Mucosa of gallbladder (tissue), 1 donor: Measurements from ENCODE around the gene ADGRG4. TPM values are rescaled to one million over a fixed set of nuclear protein-coding genes. Genes with fewer than 3 reads are reported as not detected.
A peak's percentile ranks its signal among the peaks of the same experiment; 100 is the strongest.
"Not testable (repeated sequence)": the region's sequence is repeated elsewhere in the genome, so short reads cannot be mapped to it uniquely, and the experiment has no call there.

Experiments
- DNase-seq: peaks from one replicate; pipeline ENCODE4 v3.0.0-alpha.2; 2020; ENCODE audit warnings: low spot score
- total RNA-seq: library from RNA; stranded (reverse); gene quantifications from one replicate; pipeline ENCODE4 v1.2.1, GENCODE V29; 2021
- donor health status: DM: no; HTN: no; CAD: no.

Gene ADGRG4
- total RNA-seq, 1 donor from 2014 or later: not detected

GRCh38 chrX:136380010-136380769 is 79.4 kb downstream of the ADGRG4 start:
- no peak for DNase-seq

- DNase-seq: no peak
These were observed 85.4 kb downstream of the ADGRG4 start for GRCh38 chrX:136386173-136386572.

- no peak for DNase-seq
These were observed 86.1 kb downstream of the ADGRG4 start for GRCh38 chrX:136386826-136387225.

DNA sequence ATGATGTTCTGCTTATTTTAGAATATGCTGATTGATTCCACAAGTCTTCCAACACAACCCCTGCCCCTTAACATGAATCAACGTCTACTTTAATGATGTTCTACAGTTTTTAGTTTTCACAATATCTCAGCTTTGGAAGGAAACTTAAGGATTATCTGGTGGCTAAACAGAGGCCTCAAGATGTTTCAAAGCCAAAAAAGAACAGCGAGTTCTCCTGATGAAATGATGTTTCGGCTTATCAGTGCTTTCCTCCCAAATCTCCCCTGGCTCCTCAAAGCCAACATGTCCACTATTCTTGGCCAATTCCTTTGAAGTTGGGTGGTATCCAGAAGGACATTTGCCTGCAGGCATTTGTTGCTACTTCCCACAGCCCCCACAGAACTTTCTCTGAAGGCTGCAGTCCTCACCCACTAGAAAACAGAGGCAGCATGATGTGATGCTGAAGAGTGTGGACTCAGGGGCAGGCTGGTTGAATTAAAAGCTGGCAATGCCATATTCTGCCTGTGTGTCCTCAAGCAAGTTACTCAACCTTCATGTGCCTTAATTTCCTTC is 87.3 kb downstream of the ADGRG4 start:
- no peak for DNase-seq

DNA sequence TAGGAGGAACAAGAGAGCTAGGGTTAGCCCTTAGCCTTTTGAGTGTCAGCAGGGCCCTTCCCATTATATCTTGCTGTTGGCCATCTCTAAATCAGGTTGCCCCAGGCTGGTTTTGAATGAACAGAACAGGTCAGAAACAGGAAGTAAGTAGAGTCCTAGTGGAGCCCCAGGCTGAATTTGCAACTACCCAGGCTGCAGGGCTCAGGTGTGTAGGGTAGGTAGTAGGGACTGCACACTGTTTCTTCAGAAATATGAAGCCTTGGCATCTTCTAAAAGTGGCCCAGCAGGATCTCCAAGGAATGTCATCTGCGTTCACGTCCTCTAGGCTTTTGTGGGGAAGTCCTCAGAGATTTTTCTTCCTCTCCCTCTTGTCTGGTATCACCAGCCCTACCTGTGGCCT is 90.2 kb downstream of the ADGRG4 start:
- no peak for DNase-seq

GRCh38 chrX:136395271-136395670 is 94.5 kb downstream of the ADGRG4 start:
- DNase-seq: no peak

- peak; percentile 20 for DNase-seq
These were observed 96.2 kb downstream of the ADGRG4 start for GRCh38 chrX:136397001-136397400.

DNA sequence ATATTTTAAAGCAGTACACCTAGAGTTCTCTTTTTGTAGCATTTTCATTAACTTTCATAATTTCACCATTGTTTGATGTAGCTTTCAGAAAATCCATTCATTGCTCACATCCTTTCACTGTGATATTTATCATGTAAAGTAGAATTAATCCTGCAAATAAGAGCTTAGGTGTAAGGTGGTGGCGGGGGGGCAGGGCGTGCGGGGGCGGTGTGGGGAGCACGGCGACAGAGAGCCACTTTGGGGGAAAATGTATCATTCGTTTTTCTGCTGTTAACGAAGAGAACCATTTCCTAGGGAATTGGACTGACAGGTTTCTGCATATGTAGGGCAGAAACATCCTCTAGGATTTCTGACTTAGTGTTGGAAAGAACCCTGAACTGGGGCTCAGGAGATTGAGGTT is 104.4 kb downstream of the ADGRG4 start:
- no peak for DNase-seq

- no peak for DNase-seq
These were observed 117.0 kb downstream of the ADGRG4 start for GRCh38 chrX:136417806-136418205.

GRCh38 chrX:136421338-136421737 is 120.6 kb downstream of the ADGRG4 start:
- DNase-seq: no peak

DNA sequence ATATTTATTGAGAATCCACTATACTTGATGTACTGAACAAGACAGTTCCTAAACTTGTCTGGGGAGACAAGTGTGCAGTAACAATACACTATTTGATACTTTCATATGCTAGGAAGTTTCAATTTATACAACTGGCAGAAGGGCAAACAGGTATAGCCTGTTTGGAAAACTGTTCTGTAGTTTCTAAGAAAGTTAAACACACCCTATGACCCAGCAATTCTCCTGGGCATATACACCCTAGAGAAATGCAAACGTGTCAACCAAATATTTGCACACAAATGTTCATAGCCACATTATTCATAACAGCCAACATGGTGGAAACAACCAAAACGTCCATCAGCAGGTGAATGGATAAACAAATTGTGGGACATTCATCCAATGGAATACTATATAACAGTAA is 123.0 kb downstream of the ADGRG4 start:
- no peak for DNase-seq

- DNase-seq: no peak
These were observed 125.2 kb downstream of the ADGRG4 start for GRCh38 chrX:136425996-136426395.

DNA sequence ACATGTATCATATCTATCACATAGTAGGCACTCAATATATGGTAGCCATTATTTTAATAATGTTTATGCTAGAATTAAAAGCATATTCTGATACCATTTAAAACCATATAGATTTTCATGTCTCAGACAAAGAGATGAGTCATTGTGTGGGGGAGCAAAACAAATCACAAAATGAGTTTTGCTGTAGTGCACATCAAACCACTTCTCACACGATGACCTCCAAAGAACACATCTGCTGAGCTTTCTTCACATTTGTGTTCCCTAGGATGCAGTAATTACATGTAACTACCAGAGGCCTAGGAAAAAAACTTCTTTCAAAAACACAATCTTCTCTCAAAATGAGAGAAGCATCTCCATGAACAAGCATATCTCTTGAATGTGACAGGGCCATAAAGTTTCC is 130.9 kb downstream of the ADGRG4 start:
- DNase-seq: no peak

DNA sequence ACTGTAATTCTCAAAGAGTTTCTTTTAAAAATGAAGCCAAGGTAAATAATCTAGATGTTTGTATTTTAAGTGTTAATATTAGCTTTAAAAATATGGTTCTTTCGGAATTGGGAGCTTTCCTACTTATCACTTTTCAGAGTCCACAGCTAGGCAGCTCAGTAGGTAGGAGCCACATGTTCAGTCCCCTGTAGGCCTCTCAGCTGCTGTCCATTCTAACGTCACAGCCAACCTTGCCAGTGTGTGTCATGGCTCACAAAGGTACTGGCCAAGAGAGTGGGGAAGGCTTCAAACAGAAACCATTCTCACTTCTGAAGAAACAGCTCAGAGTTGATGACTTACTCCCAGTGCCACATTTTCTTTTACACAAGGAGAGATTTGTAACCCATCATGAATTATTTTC is 137.0 kb downstream of the ADGRG4 start:
- DNase-seq: no peak

GRCh38 chrX:136438192-136438591 is 137.4 kb downstream of the ADGRG4 start:
- DNase-seq: no peak

DNA sequence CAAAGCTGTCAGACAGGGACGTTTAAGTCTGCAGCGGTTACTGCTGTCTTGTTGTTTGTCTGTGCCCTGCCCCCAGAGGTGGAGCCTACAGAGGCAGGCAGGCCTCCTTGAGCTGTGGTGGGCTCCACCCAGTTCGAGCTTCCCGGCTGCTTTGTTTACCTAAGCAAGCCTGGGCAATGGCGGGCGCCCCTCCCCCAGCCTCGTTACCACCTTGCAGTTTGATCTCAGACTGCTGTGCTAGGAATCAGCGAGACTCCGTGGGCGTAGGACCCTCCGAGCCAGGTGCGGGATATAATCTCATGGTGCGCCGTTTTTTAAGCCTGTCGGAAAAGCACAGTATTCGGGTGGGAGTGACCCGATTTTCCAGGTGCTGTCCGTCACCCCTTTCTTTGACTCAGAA is 144.9 kb downstream of the ADGRG4 start:
- not testable (repeated sequence) for DNase-seq

DNA sequence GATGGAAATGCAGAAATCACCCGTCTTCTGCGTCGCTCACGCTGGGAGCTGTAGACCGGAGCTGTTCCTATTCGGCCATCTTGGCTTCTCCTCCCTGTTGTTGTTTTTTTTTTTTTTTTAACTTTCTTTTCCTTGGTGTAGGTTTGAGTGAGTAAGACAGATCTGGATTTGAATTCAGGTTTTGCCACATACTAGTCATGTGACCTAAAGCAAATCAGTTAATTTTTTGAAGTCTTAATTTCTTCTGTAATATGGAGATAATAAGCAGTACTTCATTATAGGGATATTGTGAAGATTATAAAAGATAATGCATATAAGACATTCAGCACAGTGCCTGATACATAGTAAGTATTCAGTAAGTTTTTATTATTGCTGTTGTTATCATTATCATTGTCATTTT is 145.4 kb downstream of the ADGRG4 start:
- DNase-seq: no peak

- DNase-seq: no peak
These were observed 146.5 kb downstream of the ADGRG4 start for GRCh38 chrX:136447308-136447707.

- DNase-seq: no peak
These were observed 147.2 kb downstream of the ADGRG4 start for GRCh38 chrX:136447968-136448367.

GRCh38 chrX:136450050-136450830 is 149.5 kb downstream of the ADGRG4 start:
- DNase-seq: no peak

GRCh38 chrX:136452614-136453013 is 151.9 kb downstream of the ADGRG4 start:
- no peak for DNase-seq

- DNase-seq: no peak
These were observed 152.4 kb downstream of the ADGRG4 start for GRCh38 chrX:136453114-136453513.

DNA sequence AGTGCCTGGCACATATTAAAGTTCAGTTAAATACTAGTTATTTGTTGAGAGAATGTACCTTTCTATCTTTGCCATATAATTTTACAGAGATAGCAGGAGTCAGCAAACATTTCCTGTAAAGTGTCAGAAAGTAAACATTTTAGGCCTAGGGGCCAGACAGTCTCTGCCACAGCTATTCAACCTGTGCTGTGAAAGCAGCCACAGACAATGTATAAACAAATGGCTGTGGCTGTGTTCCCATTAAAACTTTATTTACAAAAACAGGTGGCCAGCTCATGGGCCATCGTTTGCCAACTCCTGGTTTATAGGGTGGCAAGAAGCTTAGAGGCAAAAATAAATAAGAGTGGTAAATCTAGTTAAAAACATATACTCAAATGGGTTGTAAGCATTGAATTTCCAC is 153.0 kb downstream of the ADGRG4 start:
- no peak for DNase-seq
